GM12878 (cell line): ENCODE measurements around the gene GPSM1.

Experiments used
- ATF7 ChIP-seq: fragments of 450-650 bp; IDR thresholded peaks from 2 replicates; pipeline ENCODE4 v1.6.1; 2016; ENCODE audit warnings: low read depth, mild to moderate bottlenecking
- BCL11A ChIP-seq: IDR thresholded peaks from 2 replicates; pipeline ENCODE4 v1.6.1; 2011; ENCODE audit warnings: low read depth, low read length
- BCL3 ChIP-seq: IDR thresholded peaks from 2 replicates; pipeline ENCODE4 v1.6.1; 2011; ENCODE audit warnings: borderline replicate concordance, low read depth, mild to moderate bottlenecking, moderate library complexity, low read length; ENCODE audit not compliant: insufficient read depth, poor library complexity, severe bottlenecking
- CHD4 ChIP-seq: fragments of 200-600 bp; sonication (generic); IDR thresholded peaks from 2 replicates; pipeline ENCODE4 v1.6.1; 2016; ENCODE audit warnings: mild to moderate bottlenecking
- EZH2 ChIP-seq: IDR thresholded peaks from 2 replicates; pipeline ENCODE4 v1.6.1; 2012; ENCODE audit warnings: low read depth, mild to moderate bottlenecking, control low read depth, inconsistent platforms, low read length, borderline replicate concordance; ENCODE audit not compliant: control insufficient read depth
- JUNB ChIP-seq: IDR thresholded peaks from 2 replicates; pipeline ENCODE4 v1.6.1; 2016; ENCODE audit warnings: antibody characterized with exemption, mild to moderate bottlenecking
- POLR2A ChIP-seq: IDR thresholded peaks from 2 replicates; pipeline ENCODE4 v1.6.1; 2011; ENCODE audit warnings: low read depth, mild to moderate bottlenecking, low read length
- POLR2AphosphoS5 ChIP-seq: IDR thresholded peaks from 2 replicates; pipeline ENCODE4 v1.6.1; 2011; ENCODE audit warnings: mild to moderate bottlenecking, low read length, inconsistent platforms
- TARDBP ChIP-seq: IDR thresholded peaks from 2 replicates; pipeline ENCODE4 v1.6.1; 2016; ENCODE audit warnings: borderline replicate concordance
- USF2 ChIP-seq: IDR thresholded peaks from 2 replicates; pipeline ENCODE4 v1.6.1; 2011; ENCODE audit warnings: low read depth, low read length, improper control_type of control experiment, borderline replicate concordance
- TF ChIP-seq, protein P1 (sequence below), 3 experiments: IDR thresholded peaks in 2 of 3; conservative IDR thresholded peaks in 1 of 3; 2 replicates each; pipeline ENCODE4 v1.5.1; 2011; ENCODE audit warnings: low read depth in 3 of 3, low read length in 3 of 3, mild to moderate bottlenecking in 3 of 3, control low read depth in 2 of 3, moderate library complexity in 2 of 3, inconsistent platforms in 1 of 3, mixed read lengths in 1 of 3; ENCODE audit not compliant: control insufficient read depth in 2 of 3, insufficient read depth in 1 of 3; ENCODE audit errors: extremely low read depth in 1 of 3

DNA sequence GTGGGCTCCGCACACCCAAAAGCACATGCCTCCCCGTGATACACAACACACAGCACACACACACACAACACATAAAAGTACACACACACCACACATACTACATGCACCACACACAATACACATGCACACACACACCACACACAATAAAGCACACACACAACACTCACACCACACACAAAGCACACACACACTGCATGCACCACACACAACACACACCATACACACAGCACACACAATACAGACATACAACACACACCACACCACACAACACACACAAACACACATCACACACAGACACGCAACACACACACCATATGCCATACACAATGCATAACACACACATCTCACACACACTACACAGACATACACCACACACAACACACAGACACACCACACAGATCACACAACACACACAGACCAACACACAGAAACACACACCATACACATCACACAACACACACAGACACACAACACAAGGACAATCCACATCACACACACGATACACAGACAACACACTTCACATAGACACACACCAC lies 20.1 kb upstream of the GPSM1 start:
- TF ChIP-seq ATF7 (no peak), POLR2A (no peak), EZH2 (no peak), BCL11A (no peak), BCL3 (no peak), JUNB (no peak), TARDBP (no peak), POLR2AphosphoS5 (no peak), USF2 (no peak), CHD4 (no peak)
- TF ChIP-seq, protein P1, sequence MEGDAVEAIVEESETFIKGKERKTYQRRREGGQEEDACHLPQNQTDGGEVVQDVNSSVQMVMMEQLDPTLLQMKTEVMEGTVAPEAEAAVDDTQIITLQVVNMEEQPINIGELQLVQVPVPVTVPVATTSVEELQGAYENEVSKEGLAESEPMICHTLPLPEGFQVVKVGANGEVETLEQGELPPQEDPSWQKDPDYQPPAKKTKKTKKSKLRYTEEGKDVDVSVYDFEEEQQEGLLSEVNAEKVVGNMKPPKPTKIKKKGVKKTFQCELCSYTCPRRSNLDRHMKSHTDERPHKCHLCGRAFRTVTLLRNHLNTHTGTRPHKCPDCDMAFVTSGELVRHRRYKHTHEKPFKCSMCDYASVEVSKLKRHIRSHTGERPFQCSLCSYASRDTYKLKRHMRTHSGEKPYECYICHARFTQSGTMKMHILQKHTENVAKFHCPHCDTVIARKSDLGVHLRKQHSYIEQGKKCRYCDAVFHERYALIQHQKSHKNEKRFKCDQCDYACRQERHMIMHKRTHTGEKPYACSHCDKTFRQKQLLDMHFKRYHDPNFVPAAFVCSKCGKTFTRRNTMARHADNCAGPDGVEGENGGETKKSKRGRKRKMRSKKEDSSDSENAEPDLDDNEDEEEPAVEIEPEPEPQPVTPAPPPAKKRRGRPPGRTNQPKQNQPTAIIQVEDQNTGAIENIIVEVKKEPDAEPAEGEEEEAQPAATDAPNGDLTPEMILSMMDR (IDR thresholded peaks at IDR 0.05 in 2 of 3, conservative IDR thresholded peaks at IDR 0.05 in 1 of 3; ENCODE audit: control insufficient read depth in 2 of 3, extremely low read depth in 1 of 3, insufficient read depth in 1 of 3, low read depth in 3 of 3, low read length in 3 of 3) = no peak
